CD4-positive, alpha-beta T cell treated with Interleukin-21 for 1 hour (primary cell): ENCODE results near the gene STAB1.

Experiments used
- DNase-seq: peaks from one replicate; pipeline ENCODE4 v3.0.0-alpha.2; 2020

The STAB1 gene

DNA sequence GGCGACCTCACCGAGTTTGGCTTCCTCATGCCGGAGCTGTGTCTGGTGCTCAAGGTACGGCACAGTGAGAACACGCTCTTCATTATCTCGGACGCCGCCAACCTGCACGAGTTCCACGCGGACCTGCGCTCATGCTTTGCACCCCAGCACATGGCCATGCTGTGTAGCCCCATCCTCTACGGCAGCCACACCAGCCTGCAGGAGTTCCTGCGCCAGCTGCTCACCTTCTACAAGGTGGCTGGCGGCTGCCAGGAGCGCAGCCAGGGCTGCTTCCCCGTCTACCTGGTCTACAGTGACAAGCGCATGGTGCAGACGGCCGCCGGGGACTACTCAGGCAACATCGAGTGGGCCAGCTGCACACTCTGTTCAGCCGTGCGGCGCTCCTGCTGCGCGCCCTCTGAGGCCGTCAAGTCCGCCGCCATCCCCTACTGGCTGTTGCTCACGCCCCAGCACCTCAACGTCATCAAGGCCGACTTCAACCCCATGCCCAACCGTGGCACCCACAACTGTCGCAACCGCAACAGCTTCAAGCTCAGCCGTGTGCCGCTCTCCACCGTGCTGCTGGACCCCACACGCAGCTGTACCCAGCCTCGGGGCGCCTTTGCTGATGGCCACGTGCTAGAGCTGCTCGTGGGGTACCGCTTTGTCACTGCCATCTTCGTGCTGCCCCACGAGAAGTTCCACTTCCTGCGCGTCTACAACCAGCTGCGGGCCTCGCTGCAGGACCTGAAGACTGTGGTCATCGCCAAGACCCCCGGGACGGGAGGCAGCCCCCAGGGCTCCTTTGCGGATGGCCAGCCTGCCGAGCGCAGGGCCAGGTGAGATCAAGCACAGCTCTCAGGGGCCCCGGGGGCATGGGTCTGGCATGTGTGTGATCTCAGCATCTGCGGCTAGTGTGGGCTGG, 7.1 kb upstream of the STAB1 start:
- no peak for DNase-seq

DNA sequence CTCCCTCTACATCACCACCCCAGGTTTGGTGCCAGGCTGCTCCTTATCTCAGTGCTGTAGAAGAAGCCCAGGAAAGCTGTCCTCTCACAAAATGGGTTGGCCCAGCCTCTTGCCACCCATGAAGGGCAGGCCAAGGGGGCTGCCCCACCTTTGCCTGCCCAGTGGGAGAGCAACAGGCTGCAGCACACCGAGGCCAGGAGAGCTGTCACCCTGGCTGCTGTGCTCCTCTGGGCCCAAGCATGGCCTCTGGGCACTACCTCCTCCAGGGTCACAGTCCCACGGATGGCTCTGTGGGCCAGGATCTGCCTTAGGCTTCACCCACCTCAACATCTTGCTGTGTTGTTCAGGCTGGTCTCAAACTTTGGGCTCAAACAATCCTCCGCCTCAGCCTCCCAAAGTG, 6.4 kb upstream of the STAB1 start:
- DNase-seq, result no peak

DNA sequence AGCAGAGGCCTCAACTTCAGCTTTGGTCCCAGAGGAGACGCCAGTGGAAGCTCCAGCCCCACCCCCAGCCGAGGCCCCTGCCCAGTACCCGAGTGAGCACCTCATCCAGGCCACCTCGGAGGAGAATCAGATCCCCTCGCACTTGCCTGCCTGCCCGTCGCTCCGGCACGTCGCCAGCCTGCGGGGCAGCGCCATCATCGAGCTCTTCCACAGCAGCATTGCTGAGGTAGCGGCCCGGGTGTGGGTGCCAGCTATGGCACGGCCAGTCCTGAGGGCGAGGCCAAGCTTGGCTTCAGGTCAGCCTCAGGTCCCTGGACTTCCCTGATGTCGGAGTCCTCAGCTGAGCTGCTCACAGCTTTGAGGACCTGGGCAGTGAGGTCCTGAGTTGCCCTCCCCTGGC, 5.7 kb upstream of the STAB1 start:
- no peak for DNase-seq

DNA sequence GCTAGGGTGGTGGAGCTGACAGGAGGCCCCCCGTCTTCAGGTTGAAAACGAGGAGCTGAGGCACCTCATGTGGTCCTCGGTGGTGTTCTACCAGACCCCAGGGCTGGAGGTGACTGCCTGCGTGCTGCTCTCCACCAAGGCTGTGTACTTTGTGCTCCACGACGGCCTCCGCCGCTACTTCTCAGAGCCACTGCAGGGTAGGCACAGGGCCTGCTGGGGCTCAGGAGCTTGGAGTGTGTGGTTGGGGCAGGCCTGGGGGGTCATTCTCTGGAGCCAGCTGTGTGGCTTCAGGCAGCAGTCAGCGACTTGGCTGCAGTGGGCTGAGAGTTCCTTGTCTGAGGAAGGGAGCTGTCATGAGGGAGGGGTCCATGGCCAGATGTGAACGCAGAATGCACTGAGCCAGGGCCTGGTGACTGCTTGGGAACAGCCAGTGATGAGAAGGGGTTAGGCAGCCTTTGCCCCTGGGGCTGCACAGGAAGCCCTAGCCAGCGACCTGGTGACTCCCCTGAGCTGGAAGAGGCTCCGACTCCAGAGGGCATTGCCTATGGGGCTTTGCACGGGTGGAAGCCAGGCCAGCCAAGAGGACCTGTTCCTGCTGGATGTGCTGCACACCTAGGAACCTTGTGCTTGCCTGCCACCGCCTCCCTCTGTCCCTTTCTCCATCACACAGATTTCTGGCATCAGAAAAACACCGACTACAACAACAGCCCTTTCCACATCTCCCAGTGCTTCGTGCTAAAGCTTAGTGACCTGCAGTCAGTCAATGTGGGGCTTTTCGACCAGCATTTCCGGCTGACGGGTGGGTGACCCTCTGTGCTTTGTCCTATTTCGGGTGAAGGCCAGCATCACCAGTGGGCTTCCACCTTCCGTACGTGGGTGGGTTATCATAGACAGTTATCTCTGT, 4.9 kb upstream of the STAB1 start:
- no peak for DNase-seq

DNA sequence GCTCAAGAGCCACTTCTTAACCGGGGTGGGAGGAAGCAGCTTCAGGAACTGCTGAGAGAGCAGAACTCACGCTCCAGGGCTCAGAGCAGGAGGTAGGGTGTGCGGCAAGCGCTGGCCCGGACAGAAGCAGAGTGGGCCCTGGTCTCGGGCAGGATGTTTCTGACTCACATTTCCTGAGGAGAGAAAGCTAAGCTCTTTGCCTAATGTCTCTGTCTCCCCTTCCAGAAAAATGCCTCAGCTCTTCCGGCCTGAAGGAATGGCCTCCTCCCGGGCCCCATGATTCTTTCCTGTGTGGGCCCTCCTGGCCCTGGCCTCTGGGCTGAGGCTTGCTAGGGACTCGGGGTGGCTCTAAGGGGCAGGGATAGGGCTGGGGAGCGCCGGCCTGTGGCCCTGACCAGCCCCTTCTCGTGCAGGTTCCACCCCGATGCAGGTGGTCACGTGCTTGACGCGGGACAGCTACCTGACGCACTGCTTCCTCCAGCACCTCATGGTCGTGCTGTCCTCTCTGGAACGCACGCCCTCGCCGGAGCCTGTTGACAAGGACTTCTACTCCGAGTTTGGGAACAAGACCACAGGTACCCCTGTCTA, 4.1 kb upstream of the STAB1 start:
- DNase-seq, result no peak

DNA sequence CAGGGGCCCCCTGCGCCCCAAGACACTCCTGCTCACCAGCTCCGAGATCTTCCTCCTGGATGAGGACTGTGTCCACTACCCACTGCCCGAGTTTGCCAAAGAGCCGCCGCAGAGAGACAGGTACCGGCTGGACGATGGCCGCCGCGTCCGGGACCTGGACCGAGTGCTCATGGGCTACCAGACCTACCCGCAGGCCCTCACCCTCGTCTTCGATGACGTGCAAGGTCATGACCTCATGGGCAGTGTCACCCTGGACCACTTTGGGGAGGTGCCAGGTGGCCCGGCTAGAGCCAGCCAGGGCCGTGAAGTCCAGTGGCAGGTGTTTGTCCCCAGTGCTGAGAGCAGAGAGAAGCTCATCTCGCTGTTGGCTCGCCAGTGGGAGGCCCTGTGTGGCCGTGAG, 3.1 kb upstream of the STAB1 start:
- no peak for DNase-seq

GRCh38 chr3:52493232-52494017, 1.7 kb upstream of the STAB1 start:
- DNase-seq, result no peak

DNA sequence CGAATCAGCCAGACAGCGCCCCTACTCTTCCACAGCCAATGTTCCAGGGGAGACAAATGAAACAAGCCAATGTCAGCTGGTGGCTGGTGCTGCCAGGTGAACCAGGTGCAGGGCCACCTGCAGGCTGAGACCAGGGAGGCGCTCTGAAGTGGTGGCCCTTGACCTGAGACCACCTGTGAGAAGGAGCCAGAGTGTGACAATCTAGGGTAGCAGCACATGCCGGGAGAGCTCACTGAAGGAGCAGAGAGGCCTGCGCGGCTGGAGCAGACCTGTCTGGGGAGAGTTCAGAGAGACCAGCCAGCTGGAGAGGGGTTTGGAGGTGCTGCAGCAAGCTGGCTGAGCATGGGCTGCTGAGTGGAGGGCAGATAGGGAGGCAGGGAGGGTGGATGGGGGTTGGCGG, 693 bp upstream of the STAB1 start:
- DNase-seq, result no peak

GRCh38 chr3:52495777-52496602, 852 bp downstream of the STAB1 start:
- no peak for DNase-seq

GRCh38 chr3:52498137-52499054, 3.3 kb downstream of the STAB1 start:
- peak; percentile 28 for DNase-seq

DNA sequence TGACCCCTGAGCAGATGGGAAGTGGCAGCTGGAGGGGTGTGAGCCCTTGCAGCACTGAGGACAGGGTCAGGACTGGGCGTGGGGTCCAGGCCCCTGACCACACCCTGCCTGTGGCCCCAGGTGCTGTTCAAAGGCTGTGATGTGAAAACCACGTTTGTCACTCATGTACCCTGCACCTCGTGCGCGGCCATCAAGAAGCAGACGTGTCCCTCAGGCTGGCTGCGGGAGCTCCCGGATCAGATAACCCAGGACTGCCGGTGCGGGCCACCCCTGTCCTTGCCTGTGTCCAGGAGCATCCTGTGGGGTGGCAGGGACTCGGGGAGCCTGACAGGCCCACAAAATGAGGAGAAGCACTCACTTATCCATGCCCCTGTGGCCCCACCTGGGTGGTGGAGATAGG, 5.9 kb downstream of the STAB1 start:
- DNase-seq, result no peak

DNA sequence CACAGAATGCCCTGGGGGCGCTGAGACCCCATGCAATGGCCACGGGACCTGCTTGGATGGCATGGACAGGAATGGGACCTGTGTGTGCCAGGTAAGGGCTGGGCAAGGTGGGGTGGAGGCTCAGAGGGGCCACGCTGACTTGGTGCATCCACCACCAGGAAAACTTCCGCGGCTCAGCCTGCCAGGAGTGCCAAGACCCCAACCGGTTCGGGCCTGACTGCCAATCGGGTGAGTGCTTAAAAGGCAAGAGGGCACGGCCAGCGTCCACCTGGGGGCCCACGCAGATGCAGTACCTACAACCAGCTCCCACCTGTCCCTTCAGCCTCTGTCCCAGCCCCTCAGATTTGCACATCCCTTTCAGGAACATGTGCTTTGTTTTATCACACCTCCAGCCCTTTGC, 6.9 kb downstream of the STAB1 start:
- DNase-seq, result no peak

GRCh38 chr3:52502808-52503350, 7.7 kb downstream of the STAB1 start:
- no peak for DNase-seq

- DNase-seq, result no peak
Measured at GRCh38 chr3:52503788-52504424, 8.8 kb downstream of the STAB1 start.

- no peak for DNase-seq
Measured at GRCh38 chr3:52504977-52505376, 9.8 kb downstream of the STAB1 start.

- no peak for DNase-seq
Measured at GRCh38 chr3:52506266-52506966, 11.3 kb downstream of the STAB1 start.

DNA sequence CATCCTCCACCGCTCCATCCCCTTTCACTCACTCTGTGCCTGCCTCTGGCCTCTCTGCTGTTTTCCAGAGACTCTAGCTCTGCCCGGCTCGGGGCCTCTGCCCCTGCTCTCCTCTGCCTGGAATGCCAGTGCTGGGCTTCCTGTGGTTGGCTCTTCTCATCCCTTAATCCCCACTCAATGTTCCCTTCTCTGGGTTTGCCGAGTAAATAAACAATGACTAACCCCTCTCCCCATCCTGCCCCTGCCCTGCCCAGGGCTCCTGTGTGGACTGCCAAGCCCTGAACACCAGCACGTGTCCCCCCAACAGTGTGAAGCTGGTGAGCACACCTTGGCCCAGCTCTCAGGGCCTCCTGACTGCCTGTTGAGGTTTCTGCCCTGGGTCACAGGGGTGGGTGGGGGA, 12.2 kb downstream of the STAB1 start:
- DNase-seq, result no peak

DNA sequence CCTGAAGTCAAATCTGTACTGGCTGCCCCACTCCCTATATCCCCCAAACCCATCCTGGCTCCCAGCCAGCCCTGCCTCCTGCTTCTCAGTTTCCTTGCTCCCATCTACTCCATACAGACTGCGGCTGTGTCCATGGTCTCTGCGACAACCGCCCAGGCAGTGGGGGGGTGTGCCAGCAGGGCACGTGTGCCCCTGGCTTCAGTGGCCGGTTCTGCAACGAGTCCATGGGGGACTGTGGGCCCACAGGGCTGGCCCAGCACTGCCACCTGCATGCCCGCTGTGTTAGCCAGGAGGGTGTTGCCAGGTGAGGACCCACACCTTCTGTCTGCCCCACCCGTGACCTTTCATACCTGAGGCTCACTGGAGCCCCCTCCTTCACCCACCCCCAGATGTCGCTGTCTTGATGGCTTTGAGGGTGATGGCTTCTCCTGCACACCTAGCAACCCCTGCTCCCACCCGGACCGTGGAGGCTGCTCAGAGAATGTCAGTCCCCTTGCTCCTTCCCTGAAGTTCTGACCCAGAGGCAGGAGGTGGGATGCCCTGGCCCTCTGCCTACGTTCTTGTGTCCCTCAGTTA, 14.7 kb downstream of the STAB1 start:
- no peak for DNase-seq

- no peak for DNase-seq
Measured at GRCh38 chr3:52511509-52511908, 16.4 kb downstream of the STAB1 start.
